ENCODE measurements around the gene BATF3. TPM values are rescaled to one million over a fixed set of nuclear protein-coding genes. Genes with fewer than 3 reads are reported as not detected.
"Not testable (repeated sequence)": the region's sequence is repeated elsewhere in the genome, so short reads cannot be mapped to it uniquely, and the experiment has no call there.

Gene BATF3
- total RNA-seq, 2 experiments from 2014 or later, result 74.7 to 77.9 TPM

GRCh38 chr1:212645546-212646543 is 53.8 kb downstream of the BATF3 start:
- Mint-ChIP-seq H3K27ac (no peak overlapping the region), H3K9me3 (no peaks in the 10 kb centered on the region), H3K4me1 (no peaks in the 10 kb centered on the region), H3K36me3 (no peaks in the 10 kb centered on the region), H3K27me3 (no peaks in the 10 kb centered on the region), H3K4me3 (no peak overlapping the region)
- no peak for DNase-seq

- H3K36me3 Mint-ChIP-seq, result no peaks in the 10 kb centered on the region
- H3K27ac Mint-ChIP-seq, result no peak overlapping the region
- H3K4me1 Mint-ChIP-seq, result no peaks in the 10 kb centered on the region
- no peaks in the 10 kb centered on the region for H3K9me3 Mint-ChIP-seq
- H3K4me3 Mint-ChIP-seq, result no peak overlapping the region
- no peaks in the 10 kb centered on the region for H3K27me3 Mint-ChIP-seq
- DNase-seq, result no peak
These were observed 54.6 kb downstream of the BATF3 start for GRCh38 chr1:212644866-212645545.

DNA sequence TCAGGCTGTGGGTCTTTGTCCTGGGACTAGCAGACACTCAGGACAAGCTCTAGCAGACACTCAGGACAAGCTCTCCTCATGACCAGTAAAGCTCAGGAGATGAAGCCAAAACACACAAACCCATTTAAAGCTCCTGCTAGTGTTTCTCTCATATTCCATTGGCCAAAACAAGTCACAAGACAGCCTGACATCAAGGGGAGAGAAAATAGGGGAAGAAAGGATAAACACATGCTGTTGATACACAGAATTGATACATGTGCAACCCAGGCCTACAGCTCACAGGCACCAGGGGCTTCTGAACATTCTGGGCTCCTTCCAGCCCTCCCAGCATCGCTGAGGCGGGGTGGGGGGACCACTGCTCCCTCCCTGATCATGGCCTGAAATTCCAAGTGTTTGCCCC is 55.8 kb downstream of the BATF3 start:
- no peaks in the 10 kb centered on the region for H3K36me3 Mint-ChIP-seq
- no peak for DNase-seq
- no peaks in the 10 kb centered on the region for H3K4me1 Mint-ChIP-seq
- no peaks in the 10 kb centered on the region for H3K27me3 Mint-ChIP-seq
- no peak overlapping the region for H3K4me3 Mint-ChIP-seq
- H3K27ac Mint-ChIP-seq, result no peak overlapping the region
- no peaks in the 10 kb centered on the region for H3K9me3 Mint-ChIP-seq

DNA sequence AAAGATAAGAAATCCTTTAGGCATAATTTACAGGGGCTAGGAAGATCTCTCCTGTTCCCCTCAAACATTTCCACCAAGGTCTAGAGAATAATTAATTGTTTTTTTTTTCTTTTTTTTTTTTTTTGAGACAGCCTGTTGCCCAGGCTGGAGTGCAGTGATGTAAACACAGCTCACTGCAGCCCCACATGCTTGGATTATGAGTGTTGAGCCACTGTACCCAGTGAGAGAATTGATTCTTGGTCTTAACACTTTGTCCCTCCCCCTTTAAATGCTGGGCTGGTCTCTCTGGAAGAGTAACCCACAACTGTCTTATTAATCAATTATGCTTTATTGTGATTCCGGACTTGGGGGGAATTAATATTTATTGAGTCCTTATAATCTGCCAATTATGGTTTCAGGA is 57.7 kb downstream of the BATF3 start:
- no peak for DNase-seq
- Mint-ChIP-seq H3K27ac (no peak overlapping the region), H3K36me3 (no peaks in the 10 kb centered on the region), H3K4me3 (no peak overlapping the region), H3K27me3 (no peaks in the 10 kb centered on the region), H3K4me1 (peaks cover 2% of the 10 kb centered on the region), H3K9me3 (no peaks in the 10 kb centered on the region)

- DNase-seq, result no peak
- Mint-ChIP-seq H3K4me3 (no peak overlapping the region), H3K27me3 (no peaks in the 10 kb centered on the region), H3K36me3 (no peaks in the 10 kb centered on the region), H3K4me1 (peaks cover 17% of the 10 kb centered on the region), H3K9me3 (no peaks in the 10 kb centered on the region), H3K27ac (no peak overlapping the region)
These were observed 59.3 kb downstream of the BATF3 start for GRCh38 chr1:212640223-212640878.

- not testable (repeated sequence) for H3K9me3 Mint-ChIP-seq, DNase-seq, H3K36me3 Mint-ChIP-seq, H3K27me3 Mint-ChIP-seq, H3K27ac Mint-ChIP-seq, H3K4me3 Mint-ChIP-seq
- peaks cover 25% of the 10 kb centered on the region for H3K4me1 Mint-ChIP-seq
These were observed 60.1 kb downstream of the BATF3 start for GRCh38 chr1:212639524-212639923.

DNA sequence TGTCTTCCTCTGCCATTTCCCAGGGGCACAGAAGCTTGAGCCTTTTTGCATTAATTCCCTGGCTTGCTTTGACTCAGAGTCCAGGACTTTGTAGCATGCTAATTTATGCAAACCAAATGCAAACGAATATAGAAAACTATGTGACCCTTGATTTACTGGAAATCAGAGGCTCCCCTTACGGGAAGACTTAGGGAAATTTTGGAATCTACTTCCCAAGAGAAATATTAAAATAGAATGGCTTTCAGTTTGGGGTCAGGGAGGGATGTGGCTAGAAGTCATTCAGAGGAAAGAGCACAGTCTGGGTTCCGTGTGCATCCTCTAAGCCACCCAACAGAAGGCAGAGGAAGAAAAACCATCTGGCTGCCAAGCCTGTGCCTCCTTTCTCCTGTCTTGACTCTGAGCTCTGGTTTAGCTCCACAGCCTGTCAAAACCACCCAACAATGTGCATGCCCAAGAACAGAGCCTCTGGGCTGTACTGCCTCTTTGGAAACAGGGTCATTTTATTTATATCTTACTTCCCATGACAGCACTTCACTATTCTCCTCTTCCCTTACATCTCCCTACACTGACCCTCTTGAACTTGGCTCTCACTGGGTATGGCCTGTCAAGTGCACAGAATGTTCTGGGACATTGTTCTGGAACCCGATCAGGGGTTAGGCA is 61.0 kb downstream of the BATF3 start:
- H3K9me3 Mint-ChIP-seq, result peaks cover 9% of the 10 kb centered on the region
- no peak overlapping the region for H3K4me3 Mint-ChIP-seq
- H3K4me1 Mint-ChIP-seq, result peaks cover 25% of the 10 kb centered on the region
- no peaks in the 10 kb centered on the region for H3K27me3 Mint-ChIP-seq
- no peak for DNase-seq
- H3K36me3 Mint-ChIP-seq, result peaks cover 7% of the 10 kb centered on the region
- H3K27ac Mint-ChIP-seq, result no peak overlapping the region

GRCh38 chr1:212637902-212638301 is 61.7 kb downstream of the BATF3 start:
- Mint-ChIP-seq H3K27me3 (no peaks in the 10 kb centered on the region), H3K4me3 (no peak overlapping the region), H3K4me1 (peaks cover 25% of the 10 kb centered on the region), H3K36me3 (peaks cover 7% of the 10 kb centered on the region), H3K9me3 (peaks cover 9% of the 10 kb centered on the region), H3K27ac (no peak overlapping the region)
- no peak for DNase-seq

Other genes starting within 250 kb of the BATF3 start
- gene ATF3, start 91.1 kb downstream of the BATF3 start, total RNA-seq, result 10 to 100 TPM; 42.4 to 44.9 TPM
- 10 to 100 TPM; 35.7 to 36.7 TPM for gene NSL1, start 91.9 kb upstream of the BATF3 start, total RNA-seq
- 10 to 100 TPM; 15.2 to 18.9 TPM for gene TATDN3, start 92.1 kb upstream of the BATF3 start, total RNA-seq
- not detected for gene SPATA45, start 147.8 kb upstream of the BATF3 start, total RNA-seq
- gene FLVCR1, start 158.4 kb upstream of the BATF3 start, total RNA-seq, result 10 to 100 TPM in 1 of 2 experiments, 1 to 10 TPM in 1; 9.6 to 14.1 TPM